HuH-7.5 (cell line): ENCODE data around the gene KIF16B.
A peak's percentile ranks its signal among the peaks of the same experiment; 100 is the strongest.
"Not testable (repeated sequence)": the region's sequence is repeated elsewhere in the genome, so short reads cannot be mapped to it uniquely, and the experiment has no call there.

Experiments
- DNase-seq: peaks from one replicate; pipeline ENCODE4 v3.0.0; 2011; ENCODE audit warnings: low spot score

Gene KIF16B

GRCh38 chr20:16589623-16590022 is 16.4 kb upstream of the KIF16B start:
- no peak for DNase-seq

DNA sequence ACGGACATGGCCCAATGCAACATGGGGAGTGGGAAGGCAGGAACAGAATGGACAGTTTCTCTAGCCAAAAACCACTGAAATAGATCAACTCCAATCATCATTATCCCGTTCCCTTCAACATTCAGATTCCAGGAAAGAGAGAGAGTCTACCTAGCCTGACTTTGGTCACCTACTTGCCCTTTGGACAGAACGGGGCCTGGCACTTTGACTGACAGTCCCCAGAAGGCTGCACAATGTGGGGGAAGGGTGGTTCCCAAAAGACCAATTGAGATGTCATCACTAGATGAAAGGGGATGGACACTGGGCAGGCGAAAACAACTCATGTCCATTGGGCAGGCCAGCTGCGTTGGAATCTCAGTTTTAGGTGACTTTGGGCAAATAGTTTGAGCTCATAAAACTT is 15.0 kb upstream of the KIF16B start:
- no peak for DNase-seq

GRCh38 chr20:16587066-16587465 is 13.8 kb upstream of the KIF16B start:
- DNase-seq: no peak

DNA sequence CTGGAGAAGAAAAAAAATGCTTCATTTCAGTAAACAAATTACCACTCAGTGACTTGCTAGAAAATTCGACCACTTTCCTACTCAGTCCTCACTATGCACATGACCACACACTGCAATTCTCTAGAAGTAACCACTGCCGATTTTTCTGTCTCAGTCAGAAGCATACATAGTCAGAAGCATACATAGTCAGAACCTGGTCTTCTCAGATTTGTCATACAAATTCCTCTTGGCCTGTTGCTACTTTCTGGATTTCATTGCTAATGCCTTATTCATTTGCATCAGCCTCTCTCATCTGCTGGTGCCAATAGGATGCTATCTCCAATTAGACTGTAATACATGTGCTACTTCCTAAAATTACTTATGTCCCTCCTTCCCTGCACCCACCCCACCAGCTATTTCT is 10.2 kb upstream of the KIF16B start:
- no peak for DNase-seq

DNA sequence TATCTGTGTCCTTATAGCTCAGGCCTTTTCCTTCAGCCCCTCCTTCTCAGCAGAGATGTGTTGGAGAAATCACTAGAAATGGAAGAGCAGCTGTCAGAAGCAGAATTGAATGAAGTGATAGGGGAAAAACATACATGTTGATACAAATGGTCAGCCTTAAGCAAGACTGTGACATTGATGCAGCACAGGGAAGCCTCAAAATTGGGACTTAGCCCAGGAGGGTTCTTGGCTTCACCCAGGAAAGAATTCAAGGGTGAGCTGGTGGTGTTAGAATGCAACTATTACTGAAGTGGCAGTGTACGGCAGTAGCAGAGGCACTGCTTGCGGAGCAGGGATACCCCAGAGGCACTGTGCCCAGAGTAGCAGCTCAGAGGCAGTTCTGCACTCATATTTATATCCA is 8.0 kb upstream of the KIF16B start:
- DNase-seq: no peak

DNA sequence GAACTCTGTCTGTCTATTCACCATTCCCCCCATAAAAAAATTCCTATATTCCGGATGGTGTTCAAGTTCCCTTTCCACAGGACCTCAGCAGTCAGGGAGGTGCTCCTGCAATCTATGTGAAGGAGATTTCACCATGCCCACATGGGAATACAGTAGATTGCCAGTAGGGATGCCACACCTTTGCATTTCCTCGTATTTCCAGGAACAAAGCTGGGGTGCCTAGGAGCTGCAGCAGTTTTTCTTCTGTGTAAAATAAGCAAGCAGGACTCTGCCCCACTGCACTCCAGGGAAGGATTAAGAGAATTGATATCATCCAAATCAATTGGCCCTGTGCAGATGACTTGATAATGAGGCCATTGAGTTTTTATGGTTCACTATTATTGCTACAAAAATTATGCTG is 7.4 kb upstream of the KIF16B start:
- DNase-seq: no peak

DNA sequence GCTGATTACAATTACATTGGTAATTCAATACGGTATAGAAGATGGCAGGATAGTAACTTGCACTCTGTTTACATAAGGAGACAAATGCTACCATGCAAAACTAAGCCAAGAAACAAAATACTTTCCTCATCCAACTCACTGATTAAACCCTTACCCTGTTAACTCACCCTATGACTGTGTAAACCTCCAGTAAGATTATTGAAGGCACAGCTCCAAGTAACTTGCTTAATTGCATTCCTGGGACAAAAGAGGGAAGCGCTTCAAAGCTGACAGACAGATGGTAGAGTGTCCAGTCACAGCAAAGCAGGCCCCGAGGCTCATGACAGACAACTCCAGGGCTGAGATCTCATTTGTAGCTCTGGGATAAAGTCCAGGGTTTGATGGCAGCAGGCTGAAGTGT is 6.9 kb upstream of the KIF16B start:
- DNase-seq: no peak

DNA sequence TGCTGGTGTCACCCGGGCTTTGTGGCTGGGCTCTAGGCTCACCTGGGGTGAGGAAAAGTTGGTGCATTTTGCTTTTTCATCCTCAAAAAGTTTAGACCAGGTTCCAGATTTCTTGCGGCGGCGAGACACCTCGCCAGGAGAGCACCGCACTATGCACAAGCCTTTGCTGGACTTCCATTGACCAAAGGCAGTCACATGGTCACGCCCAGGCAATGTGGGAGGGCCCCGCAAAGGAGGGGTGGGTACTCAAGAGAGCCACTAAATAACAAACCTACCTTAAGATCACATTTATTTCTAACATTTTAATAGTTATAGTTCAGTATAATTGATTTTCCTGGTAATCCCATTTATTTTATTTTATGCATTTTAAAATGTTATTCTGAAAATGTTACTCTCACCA is 3.0 kb upstream of the KIF16B start:
- DNase-seq: peak; percentile 74

GRCh38 chr20:16575390-16576140 is 2.3 kb upstream of the KIF16B start:
- peak; percentile 28 for DNase-seq

GRCh38 chr20:16574656-16575355 is 1.6 kb upstream of the KIF16B start:
- DNase-seq: peak; percentile 95

GRCh38 chr20:16571333-16571732 is 1.9 kb downstream of the KIF16B start:
- DNase-seq: no peak

GRCh38 chr20:16569246-16570153 is 3.7 kb downstream of the KIF16B start:
- DNase-seq: no peak

DNA sequence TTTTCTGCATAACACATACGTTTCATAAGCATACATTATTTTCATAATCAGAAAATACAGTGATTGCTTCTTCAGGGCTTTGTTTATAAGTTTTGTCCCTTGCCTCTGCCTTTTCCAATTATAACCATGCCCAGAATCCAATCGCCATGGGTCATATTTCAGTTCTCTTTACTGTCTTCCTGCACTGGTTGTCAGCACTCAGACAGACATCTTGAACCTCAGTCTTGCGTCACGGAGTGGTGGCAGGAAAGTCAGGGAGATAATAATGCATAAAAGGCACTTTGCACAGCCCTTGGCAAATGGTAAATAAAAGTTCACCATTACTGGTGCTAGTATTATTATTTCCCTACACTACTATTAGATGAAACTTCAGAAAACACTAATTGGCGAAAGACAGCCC is 7.2 kb downstream of the KIF16B start:
- no peak for DNase-seq

GRCh38 chr20:16564079-16564478 is 9.2 kb downstream of the KIF16B start:
- not testable (repeated sequence) for DNase-seq

DNA sequence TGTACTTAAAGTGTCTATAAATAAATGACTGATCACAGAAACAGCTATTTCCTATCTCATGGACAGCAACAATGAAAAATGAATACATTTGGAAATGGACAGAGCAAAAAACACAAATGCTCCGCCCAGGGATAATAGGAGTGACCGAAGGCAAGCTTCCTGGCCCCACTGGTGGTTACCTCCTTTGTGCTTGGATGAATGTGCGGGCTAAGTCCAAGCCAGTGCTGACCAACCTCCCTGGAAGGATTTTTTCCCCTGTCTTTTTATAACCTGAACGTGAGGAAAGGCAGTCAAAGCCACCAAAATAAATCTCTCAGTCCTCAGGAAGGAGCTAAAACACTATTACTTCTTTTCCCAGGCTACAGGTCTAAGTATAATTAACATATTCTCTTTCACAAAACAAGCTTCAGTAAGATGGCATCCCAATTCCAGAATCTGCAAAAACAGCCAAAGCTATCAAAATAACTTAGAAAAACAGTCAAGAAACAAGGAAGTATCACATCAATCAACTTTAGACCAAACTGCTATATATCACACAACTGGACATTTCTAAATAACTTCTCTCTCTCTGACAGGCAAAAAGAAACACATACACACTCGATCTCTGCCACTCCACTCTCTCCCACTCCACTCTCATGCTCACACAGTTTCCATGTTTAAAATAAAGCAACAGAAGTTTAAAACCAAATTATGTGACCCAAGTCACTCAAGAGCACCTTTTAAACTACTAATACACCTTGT is 10.0 kb downstream of the KIF16B start:
- no peak for DNase-seq

- DNase-seq: no peak
These were observed 11.0 kb downstream of the KIF16B start for GRCh38 chr20:16562259-16562658.

GRCh38 chr20:16560661-16561060 is 12.6 kb downstream of the KIF16B start:
- DNase-seq: no peak

GRCh38 chr20:16560216-16560615 is 13.0 kb downstream of the KIF16B start:
- no peak for DNase-seq

GRCh38 chr20:16556301-16556700 is 16.9 kb downstream of the KIF16B start:
- DNase-seq: no peak

DNA sequence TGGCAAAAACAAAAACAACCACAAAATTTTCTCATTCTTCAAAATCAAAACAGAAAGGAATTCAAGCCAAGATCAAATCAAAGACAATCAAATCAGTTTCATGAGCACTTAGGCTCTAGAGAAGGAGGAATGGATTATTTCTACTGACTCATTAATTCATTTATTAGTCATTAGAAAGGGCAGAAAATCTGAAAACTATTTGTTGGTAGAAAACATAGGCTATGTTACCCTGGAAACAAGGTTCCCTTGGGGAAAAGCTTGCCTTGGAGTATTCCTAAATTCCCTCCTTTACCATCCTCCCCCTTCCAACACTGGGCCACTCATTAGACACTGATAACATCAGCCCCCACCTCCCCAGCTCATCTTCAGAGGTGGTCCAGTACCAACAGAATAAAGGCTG is 17.5 kb downstream of the KIF16B start:
- no peak for DNase-seq

- no peak for DNase-seq
These were observed 18.3 kb downstream of the KIF16B start for GRCh38 chr20:16554766-16555543.
